ENCODE measurements around the gene PRAC1.

PRAC1 gene

GRCh38 chr17:48733632-48734328 is 11.5 kb upstream of the PRAC1 start:
- no peak overlapping the region for H2AK5ac ChIP-seq (ENCODE audit: low read length)
- H3K4me2 ChIP-seq (ENCODE audit: low read length), result peak overlapping the region; percentile 42
- no peaks in the 10 kb centered on the region for H3K79me1 ChIP-seq (ENCODE audit: low read length)
- H3K4me1 ChIP-seq (ENCODE audit: control insufficient read depth, low read depth, low read length), result peaks cover 2% of the 10 kb centered on the region
- H3K18ac ChIP-seq (ENCODE audit: low read length), result no peak overlapping the region
- no peak overlapping the region for H4K8ac ChIP-seq (ENCODE audit: low read depth, low read length)
- H3K36me3 ChIP-seq (ENCODE audit: control insufficient read depth, insufficient read depth, low read length), result no peaks in the 10 kb centered on the region
- no peak overlapping the region for H4K5ac ChIP-seq (ENCODE audit: low read length)
- H3K4me3 ChIP-seq (ENCODE audit: low read length), result no peak overlapping the region
- no peak overlapping the region for H3K27ac ChIP-seq (ENCODE audit: low read depth, low read length)
- peak overlapping the region; percentile 29 for H3K9ac ChIP-seq (ENCODE audit: low read length)
- no peak overlapping the region for H2BK120ac ChIP-seq (ENCODE audit: low read depth, low read length)
- no peaks in the 10 kb centered on the region for H3K79me2 ChIP-seq (ENCODE audit: control insufficient read depth, insufficient read depth, low read length)
- H3K27me3 ChIP-seq (ENCODE audit: insufficient read depth, low read length, poor library complexity), result peaks cover 50% of the 10 kb centered on the region
- H3K4ac ChIP-seq (ENCODE audit: low read depth, low read length), result no peak overlapping the region
- H2BK5ac ChIP-seq (ENCODE audit: low read length), result no peak overlapping the region
- H3K56ac ChIP-seq (ENCODE audit: low read length), result no peak overlapping the region
- H2BK15ac ChIP-seq (replicated peaks; ENCODE audit: low read depth), result no peak overlapping the region
- WGBS (ENCODE audit: extremely low coverage, insufficient coverage, low lambda C conversion rate), result no CpG with 5 or more reads among the region's 22 CpGs
- no peak overlapping the region for H3K23ac ChIP-seq (ENCODE audit: low read length)
- no peak for DNase-seq

GRCh38 chr17:48732688-48733629 is 10.6 kb upstream of the PRAC1 start:
- peak overlapping the region; percentile 57 for H3K56ac ChIP-seq (ENCODE audit: low read length)
- peaks cover 4% of the 10 kb centered on the region for H3K4me1 ChIP-seq (ENCODE audit: control insufficient read depth, low read depth, low read length)
- H3K23ac ChIP-seq (ENCODE audit: low read length), result no peak overlapping the region
- H3K36me3 ChIP-seq (ENCODE audit: control insufficient read depth, insufficient read depth, low read length), result no peaks in the 10 kb centered on the region
- no peak overlapping the region for H2BK5ac ChIP-seq (ENCODE audit: low read length)
- H4K5ac ChIP-seq (ENCODE audit: low read length), result no peak overlapping the region
- H3K9ac ChIP-seq (ENCODE audit: low read length), result peak overlapping the region; percentile 29
- no CpG with 5 or more reads among the region's 50 CpGs for WGBS (ENCODE audit: extremely low coverage, insufficient coverage, low lambda C conversion rate)
- H3K4me2 ChIP-seq (ENCODE audit: low read length), result peak overlapping the region; percentile 42
- H3K79me2 ChIP-seq (ENCODE audit: control insufficient read depth, insufficient read depth, low read length), result no peaks in the 10 kb centered on the region
- no peak overlapping the region for H3K4me3 ChIP-seq (ENCODE audit: low read length)
- H3K79me1 ChIP-seq (ENCODE audit: low read length), result no peaks in the 10 kb centered on the region
- peak; percentile 81 for DNase-seq
- H2BK15ac ChIP-seq (replicated peaks; ENCODE audit: low read depth), result no peak overlapping the region
- no peak overlapping the region for H2BK120ac ChIP-seq (ENCODE audit: low read depth, low read length)
- no peak overlapping the region for H3K18ac ChIP-seq (ENCODE audit: low read length)
- no peak overlapping the region for H3K4ac ChIP-seq (ENCODE audit: low read depth, low read length)
- no peak overlapping the region for H4K8ac ChIP-seq (ENCODE audit: low read depth, low read length)
- H3K27ac ChIP-seq (ENCODE audit: low read depth, low read length), result no peak overlapping the region
- no peak overlapping the region for H2AK5ac ChIP-seq (ENCODE audit: low read length)
- peaks cover 47% of the 10 kb centered on the region for H3K27me3 ChIP-seq (ENCODE audit: insufficient read depth, low read length, poor library complexity)

- Histone ChIP-seq H2BK5ac (ENCODE audit: low read length) (no peak overlapping the region), H2AK5ac (ENCODE audit: low read length) (no peak overlapping the region), H3K56ac (ENCODE audit: low read length) (no peak overlapping the region), H3K4me2 (ENCODE audit: low read length) (no peak overlapping the region), H3K9ac (ENCODE audit: low read length) (no peak overlapping the region), H2BK120ac (ENCODE audit: low read depth, low read length) (no peak overlapping the region), H4K5ac (ENCODE audit: low read length) (no peak overlapping the region), H3K18ac (ENCODE audit: low read length) (no peak overlapping the region), H4K8ac (ENCODE audit: low read depth, low read length) (no peak overlapping the region), H3K23ac (ENCODE audit: low read length) (no peak overlapping the region), H3K36me3 (ENCODE audit: control insufficient read depth, insufficient read depth, low read length) (no peaks in the 10 kb centered on the region), H3K79me1 (ENCODE audit: low read length) (no peaks in the 10 kb centered on the region), H3K4me3 (ENCODE audit: low read length) (no peak overlapping the region), H3K27ac (ENCODE audit: low read depth, low read length) (no peak overlapping the region), H2BK15ac (replicated peaks; ENCODE audit: low read depth) (no peak overlapping the region), H3K27me3 (ENCODE audit: insufficient read depth, low read length, poor library complexity) (peaks cover 51% of the 10 kb centered on the region), H3K4me1 (ENCODE audit: control insufficient read depth, low read depth, low read length) (peaks cover 4% of the 10 kb centered on the region), H3K79me2 (ENCODE audit: control insufficient read depth, insufficient read depth, low read length) (no peaks in the 10 kb centered on the region), H3K4ac (ENCODE audit: low read depth, low read length) (no peak overlapping the region)
- no peak for DNase-seq
Observed at GRCh38 chr17:48731355-48731754, 9.0 kb upstream of the PRAC1 start.

- Histone ChIP-seq H2BK15ac (replicated peaks; ENCODE audit: low read depth) (no peak overlapping the region), H3K79me1 (ENCODE audit: low read length) (no peaks in the 10 kb centered on the region), H4K5ac (ENCODE audit: low read length) (no peak overlapping the region), H3K4me1 (ENCODE audit: control insufficient read depth, low read depth, low read length) (peaks cover 4% of the 10 kb centered on the region), H2BK120ac (ENCODE audit: low read depth, low read length) (no peak overlapping the region), H3K18ac (ENCODE audit: low read length) (no peak overlapping the region), H3K27ac (ENCODE audit: low read depth, low read length) (no peak overlapping the region), H3K56ac (ENCODE audit: low read length) (no peak overlapping the region), H3K27me3 (ENCODE audit: insufficient read depth, low read length, poor library complexity) (peaks cover 50% of the 10 kb centered on the region), H3K9ac (ENCODE audit: low read length) (no peak overlapping the region), H2BK5ac (ENCODE audit: low read length) (no peak overlapping the region), H3K23ac (ENCODE audit: low read length) (no peak overlapping the region), H4K8ac (ENCODE audit: low read depth, low read length) (no peak overlapping the region), H2AK5ac (ENCODE audit: low read length) (no peak overlapping the region), H3K4ac (ENCODE audit: low read depth, low read length) (no peak overlapping the region), H3K79me2 (ENCODE audit: control insufficient read depth, insufficient read depth, low read length) (no peaks in the 10 kb centered on the region), H3K36me3 (ENCODE audit: control insufficient read depth, insufficient read depth, low read length) (no peaks in the 10 kb centered on the region), H3K4me2 (ENCODE audit: low read length) (no peak overlapping the region), H3K4me3 (ENCODE audit: low read length) (no peak overlapping the region)
- no CpG with 5 or more reads among the region's 3 CpGs for WGBS (ENCODE audit: extremely low coverage, insufficient coverage, low lambda C conversion rate)
- DNase-seq, result no peak
Observed at GRCh38 chr17:48730240-48730550, 7.9 kb upstream of the PRAC1 start.

GRCh38 chr17:48729335-48730239 is 7.3 kb upstream of the PRAC1 start:
- no CpG with 5 or more reads among the region's 19 CpGs for WGBS (ENCODE audit: extremely low coverage, insufficient coverage, low lambda C conversion rate)
- Histone ChIP-seq H3K4me3 (ENCODE audit: low read length) (peak overlapping the region; percentile 1), H3K79me1 (ENCODE audit: low read length) (no peaks in the 10 kb centered on the region), H2BK15ac (replicated peaks; ENCODE audit: low read depth) (no peak overlapping the region), H2BK5ac (ENCODE audit: low read length) (no peak overlapping the region), H3K18ac (ENCODE audit: low read length) (peak overlapping the region; percentile 51), H3K79me2 (ENCODE audit: control insufficient read depth, insufficient read depth, low read length) (no peaks in the 10 kb centered on the region), H3K23ac (ENCODE audit: low read length) (no peak overlapping the region), H3K4ac (ENCODE audit: low read depth, low read length) (no peak overlapping the region), H3K27me3 (ENCODE audit: insufficient read depth, low read length, poor library complexity) (peaks cover 48% of the 10 kb centered on the region), H4K8ac (ENCODE audit: low read depth, low read length) (no peak overlapping the region), H3K9ac (ENCODE audit: low read length) (peak overlapping the region; percentile 57), H3K4me1 (ENCODE audit: control insufficient read depth, low read depth, low read length) (peaks cover 4% of the 10 kb centered on the region), H2BK120ac (ENCODE audit: low read depth, low read length) (no peak overlapping the region), H3K56ac (ENCODE audit: low read length) (peak overlapping the region; percentile 49), H4K5ac (ENCODE audit: low read length) (no peak overlapping the region), H2AK5ac (ENCODE audit: low read length) (no peak overlapping the region), H3K4me2 (ENCODE audit: low read length) (peak overlapping the region; percentile 82), H3K27ac (ENCODE audit: low read depth, low read length) (no peak overlapping the region), H3K36me3 (ENCODE audit: control insufficient read depth, insufficient read depth, low read length) (no peaks in the 10 kb centered on the region)
- no peak for DNase-seq

Data from mesendoderm (in vitro differentiated cells).